NB4 (cell line): ENCODE results near the gene CCPG1.

Experiments used
- POLR2A ChIP-seq: IDR thresholded peaks from 2 replicates; pipeline ENCODE4 v1.6.1; 2011; ENCODE audit warnings: mild to moderate bottlenecking; ENCODE audit not compliant: insufficient read length; ENCODE audit errors: extremely low read depth
- TF ChIP-seq, protein P1 (sequence below): IDR thresholded peaks from one replicate; pipeline ENCODE4 v1.5.1; 2012; ENCODE audit warnings: low read depth, low read length

DNA sequence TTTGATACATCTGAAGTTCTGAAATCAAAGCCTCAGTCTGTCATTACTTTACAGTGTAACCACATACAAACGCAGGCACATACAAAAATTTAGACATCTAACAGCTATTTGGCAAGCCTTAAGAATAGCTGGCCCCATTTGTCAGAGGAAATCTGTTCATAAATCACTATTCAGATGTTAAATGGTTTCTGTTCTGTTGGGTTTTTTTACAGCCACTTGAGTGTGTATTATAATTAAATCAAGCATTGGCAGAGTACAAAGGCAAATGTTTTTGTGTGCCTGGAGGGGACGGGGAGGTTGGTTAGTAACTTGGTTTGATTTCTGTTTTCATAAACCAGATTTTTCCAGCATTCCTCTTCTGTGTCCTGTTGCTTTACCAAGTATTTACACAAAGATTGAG is 65.0 kb downstream of the CCPG1 start:
- TF ChIP-seq, protein P1, sequence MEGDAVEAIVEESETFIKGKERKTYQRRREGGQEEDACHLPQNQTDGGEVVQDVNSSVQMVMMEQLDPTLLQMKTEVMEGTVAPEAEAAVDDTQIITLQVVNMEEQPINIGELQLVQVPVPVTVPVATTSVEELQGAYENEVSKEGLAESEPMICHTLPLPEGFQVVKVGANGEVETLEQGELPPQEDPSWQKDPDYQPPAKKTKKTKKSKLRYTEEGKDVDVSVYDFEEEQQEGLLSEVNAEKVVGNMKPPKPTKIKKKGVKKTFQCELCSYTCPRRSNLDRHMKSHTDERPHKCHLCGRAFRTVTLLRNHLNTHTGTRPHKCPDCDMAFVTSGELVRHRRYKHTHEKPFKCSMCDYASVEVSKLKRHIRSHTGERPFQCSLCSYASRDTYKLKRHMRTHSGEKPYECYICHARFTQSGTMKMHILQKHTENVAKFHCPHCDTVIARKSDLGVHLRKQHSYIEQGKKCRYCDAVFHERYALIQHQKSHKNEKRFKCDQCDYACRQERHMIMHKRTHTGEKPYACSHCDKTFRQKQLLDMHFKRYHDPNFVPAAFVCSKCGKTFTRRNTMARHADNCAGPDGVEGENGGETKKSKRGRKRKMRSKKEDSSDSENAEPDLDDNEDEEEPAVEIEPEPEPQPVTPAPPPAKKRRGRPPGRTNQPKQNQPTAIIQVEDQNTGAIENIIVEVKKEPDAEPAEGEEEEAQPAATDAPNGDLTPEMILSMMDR, result no peak
- no peak for TF ChIP-seq POLR2A
